NCI-H460 (cell line): Measurements from ENCODE around the gene OR8H2. TPM values are rescaled to one million over a fixed set of nuclear protein-coding genes. Genes with fewer than 3 reads are reported as not detected.
"Not testable (repeated sequence)": the region's sequence is repeated elsewhere in the genome, so short reads cannot be mapped to it uniquely, and the experiment has no call there.

ENCODE experiments used
- DNase-seq: peaks from one replicate; pipeline ENCODE4 v3.0.0-alpha.2; 2016; ENCODE audit warnings: low read depth; ENCODE audit errors: extremely low read depth
- polyA plus RNA-seq: library from polyadenylated mRNA; depleted of rRNA; stranded (reverse); fragments of >200 nt; gene quantifications from 2 replicates; pipeline ENCODE4 v1.2.3, GENCODE V29; 2014; cell fraction: nucleus; rRNA removed
- small RNA-seq, 2 experiments: library from RNA; depleted of rRNA; stranded (forward); fragments of <200 nt; gene quantifications; one replicate each; pipeline ENCODE3, GENCODE V24; 2014
- total RNA-seq: library from RNA; depleted of rRNA; stranded (reverse); fragments of >200 nt; shearing (Covaris generic); gene quantifications from 2 replicates; pipeline ENCODE4 v1.2.3, GENCODE V29; 2014; rRNA removed

OR8H2 gene, protein sequence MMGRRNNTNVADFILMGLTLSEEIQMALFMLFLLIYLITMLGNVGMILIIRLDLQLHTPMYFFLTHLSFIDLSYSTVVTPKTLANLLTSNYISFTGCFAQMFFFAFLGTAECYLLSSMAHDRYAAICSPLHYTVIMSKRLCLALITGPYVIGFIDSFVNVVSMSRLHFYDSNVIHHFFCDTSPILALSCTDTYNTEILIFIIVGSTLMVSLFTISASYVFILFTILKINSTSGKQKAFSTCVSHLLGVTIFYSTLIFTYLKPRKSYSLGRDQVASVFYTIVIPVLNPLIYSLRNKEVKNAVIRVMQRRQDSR
- total RNA-seq = not detected in 2 replicates
- not detected in 2 replicates for polyA plus RNA-seq

DNA sequence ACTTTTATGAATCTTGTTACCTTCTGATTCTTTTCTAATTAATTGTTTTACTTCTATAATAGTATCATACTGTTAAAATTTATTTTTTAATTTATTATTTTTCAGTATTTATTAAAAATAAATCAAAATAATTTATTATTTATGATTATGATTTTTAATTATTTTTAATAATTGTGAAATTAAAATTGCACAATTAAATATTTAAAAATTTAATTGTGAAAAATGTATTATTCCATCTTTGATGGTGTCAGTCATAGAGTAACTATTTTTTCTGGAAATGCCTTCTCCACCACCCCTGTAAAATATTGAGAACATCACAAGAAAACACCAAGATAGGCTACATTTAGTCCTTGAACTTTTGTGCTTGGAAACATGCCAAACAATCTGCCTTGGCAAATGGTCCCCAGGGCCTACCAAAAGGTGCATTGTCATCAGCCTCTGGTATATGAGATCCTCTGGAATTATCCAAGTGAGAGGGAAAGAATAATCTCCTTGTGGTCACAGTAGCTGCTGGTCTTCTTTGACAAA, at the start of gene OR8H2:
Gene OR8H2 (plus strand): TSS at position 478 of the 528 bp plus-strand sequence. CDS start 1,356 bp downstream, outside the sequence.
- no peak for DNase-seq

DNA sequence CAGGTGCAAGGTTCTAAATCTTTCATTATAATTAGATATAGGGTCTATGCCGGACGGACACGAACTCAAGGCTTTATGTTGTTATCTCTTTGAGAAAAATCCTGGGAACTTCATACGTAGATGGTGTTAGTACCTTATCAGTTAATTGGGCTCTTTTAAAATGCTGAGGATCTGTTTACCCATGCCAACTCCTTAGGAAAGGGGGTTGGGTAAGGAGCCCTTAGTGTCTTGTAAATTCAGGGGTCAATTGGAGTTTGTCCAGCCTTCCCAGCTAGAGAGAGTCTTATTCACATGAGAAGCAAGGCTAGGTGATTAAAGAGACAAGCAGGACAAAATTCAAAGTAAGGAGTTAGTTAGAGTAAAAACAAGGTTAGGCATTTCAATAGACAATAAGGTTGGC, 47.1 kb upstream of the OR8H2 start:
- DNase-seq = not testable (repeated sequence)

DNA sequence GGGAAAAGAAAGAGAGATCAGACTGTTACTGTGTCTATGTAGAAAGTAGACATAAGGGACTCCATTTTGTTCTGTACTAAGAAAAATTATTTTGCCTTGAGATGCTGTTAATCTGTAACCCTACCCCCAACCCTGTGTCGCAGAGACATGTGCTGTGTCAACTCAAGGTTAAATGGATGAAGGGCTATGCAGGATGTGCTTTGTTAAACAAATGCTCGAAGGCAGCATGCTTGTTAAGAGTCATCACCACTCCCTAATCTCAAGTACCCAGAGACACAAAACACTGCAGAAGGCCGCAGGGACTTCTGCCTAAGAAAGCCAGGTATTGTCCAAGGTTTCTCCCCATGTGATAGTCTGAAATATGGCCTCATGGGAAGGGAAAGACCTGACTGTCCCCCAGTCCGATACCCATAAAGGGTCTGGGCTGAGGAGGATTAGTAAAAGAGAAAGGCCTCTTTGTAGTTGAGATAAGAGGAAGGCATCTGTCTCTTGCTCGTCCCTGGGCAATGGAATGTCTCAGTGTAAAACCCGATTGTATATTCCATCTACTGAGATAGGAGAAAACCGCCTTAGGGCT, 45.7 kb upstream of the OR8H2 start:
- DNase-seq = not testable (repeated sequence)

DNA sequence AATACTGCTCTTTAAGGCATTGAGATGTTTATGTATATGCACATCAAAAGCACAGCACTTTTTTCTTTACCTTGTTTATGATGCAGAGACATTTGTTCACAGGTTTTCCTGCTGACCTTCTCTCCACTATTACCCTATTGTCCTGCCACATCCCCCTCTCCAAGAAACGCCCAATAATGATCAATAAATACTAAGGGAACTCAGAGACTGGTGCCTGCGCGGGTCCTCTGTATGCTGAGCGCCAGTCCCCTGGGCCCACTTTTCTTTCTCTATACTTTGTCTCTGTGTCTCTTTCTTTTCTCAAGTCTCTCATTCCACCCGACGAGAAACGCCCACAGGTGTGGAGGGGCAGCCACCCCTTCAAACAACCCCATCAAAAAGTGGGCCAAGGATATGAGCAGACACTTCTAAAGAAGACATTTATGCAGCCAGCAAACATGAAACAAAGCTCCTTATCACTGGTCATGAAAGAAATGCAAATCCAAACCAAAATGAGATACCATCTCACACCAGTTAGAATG, 45.2 kb upstream of the OR8H2 start:
- DNase-seq = not testable (repeated sequence)

DNA sequence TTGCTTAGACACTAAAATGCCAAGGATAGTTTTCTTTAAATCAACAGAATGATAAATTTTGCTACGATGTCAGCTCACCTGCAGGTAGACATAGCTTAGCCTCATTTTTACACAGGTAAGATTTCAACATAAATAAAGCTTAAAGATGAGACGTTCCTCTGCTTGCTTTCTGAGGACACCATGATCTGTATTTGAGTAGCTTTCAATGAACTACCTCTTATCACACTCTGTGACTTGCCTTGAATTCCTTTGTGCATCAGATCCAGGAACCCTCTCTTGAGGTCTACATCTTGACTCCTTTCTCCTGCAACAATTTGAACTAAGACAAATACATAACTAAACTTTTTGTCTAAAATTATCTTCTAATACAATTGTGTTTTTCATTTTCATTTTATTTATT, 36.5 kb upstream of the OR8H2 start:
- DNase-seq = no peak

DNA sequence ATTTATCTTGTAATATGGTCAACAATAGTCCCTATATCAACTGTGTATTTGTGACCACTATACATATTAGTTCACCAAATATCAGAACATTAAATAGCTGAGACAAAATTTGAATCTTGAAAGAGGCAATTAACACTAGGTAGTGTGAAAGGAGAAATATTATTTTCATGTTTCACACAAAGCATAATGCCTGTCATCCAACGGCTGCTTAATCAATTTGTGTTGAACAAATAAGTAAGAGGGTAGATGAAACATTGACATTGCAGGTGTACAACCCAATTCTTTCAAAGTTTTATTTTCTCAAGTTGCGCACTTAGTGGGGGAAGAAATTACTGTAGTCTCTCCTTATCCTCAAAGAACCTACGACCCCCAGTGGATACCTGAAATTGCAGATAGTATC, 13.8 kb upstream of the OR8H2 start:
- DNase-seq = no peak

DNA sequence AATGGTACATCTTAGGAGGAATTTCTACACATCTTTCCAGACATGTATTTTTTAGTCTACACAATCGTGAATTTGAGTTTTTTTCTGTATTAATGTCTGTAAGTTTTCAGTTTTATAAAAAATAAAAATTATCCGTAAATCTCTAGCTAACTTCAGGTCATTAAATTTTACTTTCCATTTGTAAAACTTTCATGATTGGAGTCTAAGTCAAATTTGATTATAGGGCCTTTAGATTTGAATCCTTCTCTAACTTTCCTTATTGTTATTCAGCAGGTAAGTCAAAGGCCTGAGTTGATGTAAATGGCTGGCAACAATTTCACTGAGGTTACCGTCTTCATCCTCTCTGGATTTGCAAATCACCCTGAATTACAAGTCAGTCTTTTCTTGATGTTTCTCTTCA, 10.5 kb upstream of the OR8H2 start, which contains the start of gene OR8I2:
Gene OR8I2 (plus strand): TSS at position 301 of the 400 bp plus-strand sequence. CDS start 0 bp downstream, at position 301.
- DNase-seq = no peak

DNA sequence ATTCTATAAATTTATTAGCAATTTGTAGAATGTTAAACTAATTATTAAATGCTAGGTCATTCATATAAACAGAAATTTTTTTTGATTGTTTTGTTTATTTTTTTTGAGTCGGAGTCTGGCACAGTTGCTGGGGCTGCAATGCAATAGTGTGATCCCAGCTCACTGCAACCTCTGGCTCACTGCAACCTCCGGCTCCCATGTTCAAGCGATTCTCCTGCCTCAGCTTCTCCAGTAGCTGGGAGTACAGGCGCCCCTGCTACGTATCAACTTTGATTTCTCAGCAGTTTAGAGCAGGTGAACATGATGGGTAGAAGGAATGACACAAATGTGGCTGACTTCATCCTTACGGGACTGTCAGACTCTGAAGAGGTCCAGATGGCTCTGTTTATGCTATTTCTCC, 18.6 kb downstream of the OR8H2 start, which contains the start of gene OR8H3:
Gene OR8H3 (plus strand): TSS at position 301 of the 400 bp plus-strand sequence. CDS start 0 bp downstream, at position 301.
- DNase-seq = no peak

DNA sequence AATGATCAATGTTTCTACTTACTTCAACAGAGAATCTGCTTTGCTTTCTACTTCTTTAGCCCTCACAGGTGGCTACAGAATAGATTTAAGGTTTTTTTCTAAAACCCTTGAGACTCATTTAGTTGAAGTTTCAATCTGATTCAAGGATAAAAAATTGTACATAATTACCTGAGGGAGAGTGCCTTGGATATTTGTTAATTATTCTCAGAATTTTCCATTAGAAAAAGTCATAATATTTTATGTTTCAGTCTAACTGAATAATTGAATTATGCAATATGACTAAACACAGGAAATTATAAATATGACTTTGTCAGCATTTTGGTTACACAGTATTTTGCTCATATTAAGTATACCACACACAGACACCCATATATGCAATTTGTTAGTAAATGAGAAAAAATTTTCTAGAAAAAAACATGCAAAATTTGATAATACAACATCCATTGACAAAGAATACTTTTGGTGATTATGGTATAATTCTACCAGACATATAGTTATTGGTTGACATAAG, 36.7 kb downstream of the OR8H2 start, which contains the start of gene OR8J3:
Gene OR8J3 (minus strand): TSS at position 51 of the 511 bp plus-strand sequence. CDS start 2,483 bp downstream, outside the sequence.
- DNase-seq = no peak

DNA sequence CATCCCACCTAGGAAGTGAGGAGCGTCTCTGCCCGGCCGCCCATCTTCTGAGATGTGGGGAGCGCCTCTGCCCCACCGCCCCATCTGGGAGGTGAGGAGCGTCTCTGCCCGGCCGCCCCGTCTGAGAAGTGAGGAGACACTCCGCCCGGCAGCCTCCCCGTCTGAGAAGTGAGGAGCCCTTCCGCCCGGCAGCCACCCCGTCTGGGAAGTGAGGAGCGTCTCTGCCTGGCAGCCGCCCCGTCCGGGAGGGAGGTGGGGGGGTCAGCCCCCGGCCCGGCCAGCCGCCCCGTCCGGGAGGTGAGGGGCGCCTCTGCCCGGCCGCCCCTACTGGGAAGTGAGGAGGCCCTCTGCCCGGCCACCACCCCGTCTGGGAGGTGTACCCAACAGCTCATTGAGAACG, 40.2 kb downstream of the OR8H2 start:
- DNase-seq = not testable (repeated sequence)

DNA sequence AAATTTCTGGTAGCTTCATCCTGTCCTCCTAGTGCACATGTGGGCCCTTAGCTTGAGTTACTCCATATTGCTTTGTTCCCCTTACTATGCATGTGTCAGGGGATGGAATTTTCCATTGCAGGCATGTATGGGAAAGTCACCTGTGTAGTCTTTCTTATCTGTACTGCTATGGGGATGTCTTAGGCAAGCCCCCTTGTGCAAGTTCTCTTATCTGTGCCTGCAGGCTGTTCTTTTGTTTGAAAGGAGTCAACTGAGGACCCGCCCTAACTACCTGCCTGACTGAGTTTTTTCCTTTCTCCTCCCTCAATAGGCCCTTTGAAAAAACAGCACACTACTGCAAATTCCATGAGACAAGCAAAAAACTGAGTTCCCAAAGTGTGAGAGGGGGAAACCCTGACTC, 47.9 kb downstream of the OR8H2 start:
- no peak for DNase-seq

DNA sequence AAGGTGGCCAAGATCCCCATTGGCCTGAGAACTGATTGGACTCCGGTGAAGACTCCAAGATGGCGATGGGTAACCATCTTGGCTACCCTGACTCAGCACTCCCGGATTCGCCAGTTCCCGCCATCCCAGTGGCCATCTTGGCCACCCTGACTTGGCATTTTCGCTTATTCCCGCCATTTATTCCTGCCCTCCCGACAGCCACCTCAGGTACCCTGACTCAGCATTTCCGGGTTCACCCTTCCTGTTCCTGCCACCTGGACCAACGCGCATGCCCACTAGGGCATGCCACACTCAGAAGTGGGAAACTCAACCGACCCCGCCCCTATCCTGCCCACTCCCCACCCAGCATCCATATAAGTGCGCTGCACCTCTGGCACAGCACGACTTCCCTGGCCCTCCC, 48.8 kb downstream of the OR8H2 start:
- DNase-seq = no peak

Small RNAs within 50 kb of the gene (small RNA-seq; reads per million reads assigned to genes)
- gene OR8I4P = 0 reads per million in 2 experiments

Other genes with a start within 250 kb of the OR8H2 start
- gene TRIM51, start 220.4 kb upstream of the OR8H2 start, total RNA-seq = not detected in 2 replicates
- not detected in 2 replicates for gene OR5W2, start 189.1 kb upstream of the OR8H2 start, total RNA-seq
- not detected in 2 replicates for gene OR5I1, start 167.3 kb upstream of the OR8H2 start, total RNA-seq
- gene OR10AG1, start 133.7 kb upstream of the OR8H2 start, total RNA-seq = not detected in 2 replicates
- not detected in 2 replicates for gene OR5F1, start 109.1 kb upstream of the OR8H2 start, total RNA-seq
- gene OR5AS1, start 76.0 kb upstream of the OR8H2 start, total RNA-seq = not detected in 2 replicates
- not detected in 2 replicates for gene OR8I2, start 10.4 kb upstream of the OR8H2 start, total RNA-seq
- gene OR8H3, start 18.7 kb downstream of the OR8H2 start, total RNA-seq = not detected in 2 replicates
- not detected in 2 replicates for gene OR8J3, start 36.5 kb downstream of the OR8H2 start, total RNA-seq
- not detected in 2 replicates for gene OR8K5, start 56.6 kb downstream of the OR8H2 start, total RNA-seq
- not detected in 2 replicates for gene OR5J2, start 72.9 kb downstream of the OR8H2 start, total RNA-seq
- not detected in 2 replicates for gene OR5T2, start 130.6 kb downstream of the OR8H2 start, total RNA-seq
- not detected in 2 replicates for gene OR5T3, start 148.6 kb downstream of the OR8H2 start, total RNA-seq
- not detected in 2 replicates for gene OR5T1, start 170.5 kb downstream of the OR8H2 start, total RNA-seq
- not detected in 2 replicates for gene OR8H1, start 188.6 kb downstream of the OR8H2 start, total RNA-seq
- gene OR8K3, start 211.5 kb downstream of the OR8H2 start, total RNA-seq = not detected in 2 replicates
- gene OR8K1, start 242.4 kb downstream of the OR8H2 start, total RNA-seq = not detected in 2 replicates